Right ventricle myocardium inferior (tissue), 1 donor: Measurements from ENCODE around the gene ENPP6. TPM values are rescaled to one million over a fixed set of nuclear protein-coding genes. Genes with fewer than 3 reads are reported as not detected.

Source experiments
- ATAC-seq: fragments of 200-7000 bp; cut with Tn5 transposase; one replicate; pipeline ENCODE4 v1.9.1; 2020; ENCODE audit warnings: mild to moderate bottlenecking, moderate library complexity
- DNase-seq: peaks from one replicate; pipeline ENCODE4 v3.0.0; 2021; ENCODE audit errors: missing footprints
- intact Hi-C: fragments of 100-400 bp; cut with DNase I; formaldehyde crosslinking; loops from one replicate; pipeline ENCODE4 v1.11.0; 2022
- long read RNA-seq: library from polyadenylated mRNA; unstranded; transcript quantifications from one replicate; pipeline ENCODE4 v2.0.0, GENCODE V29; 2021
- total RNA-seq: library from RNA; stranded (reverse); fragmentation: NEBNext Ultra II Directional; extraction: Animal tissue kit (Norgen Biotek cat#: 25700); gene quantifications from one replicate; pipeline ENCODE4 v1.2.1, GENCODE V29; 2021
- donor health status: DM: no; HTN: yes; CAD: no; lungs with severe emphysema.

The ENPP6 gene
- total RNA-seq, result 0.11 TPM
- long read RNA-seq, result 0 reads

- DNase-seq (no peak), ATAC-seq (no peak)
- intact Hi-C loops, result no loop called here
These were observed at the start of gene ENPP6 for GRCh38 chr4:184217634-184218033. TSS of gene ENPP6 (minus strand) at chr4:184217873. CDS start at chr4:184217819, 54 bp downstream.

GRCh38 chr4:184267206-184267608 is 49.5 kb upstream of the ENPP6 start:
- DNase-seq (no peak), ATAC-seq (no peak)
- intact Hi-C loops, result loop anchor here (5.0 kb wide), 2 partner anchors 205 to 380 kb away; partner anchors contain the start of genes CASP3, IRF2 and PRIMPOL

GRCh38 chr4:184265546-184266351 is 48.1 kb upstream of the ENPP6 start:
- ATAC-seq (no peak), DNase-seq (no peak)
- intact Hi-C loops, result loop anchor here (5.0 kb wide), 2 partner anchors 207 to 382 kb away; partner anchors contain the start of genes CASP3, IRF2 and PRIMPOL

- peak; percentile 82 for ATAC-seq
- intact Hi-C loops, result loop anchor here (1.0 kb wide), 1 partner anchor 274 kb away; no protein-coding TSS in a partner anchor
- peak; percentile 96 for DNase-seq
These were observed 46.4 kb upstream of the ENPP6 start for GRCh38 chr4:184263910-184264732.

GRCh38 chr4:184263461-184263860 is 45.8 kb upstream of the ENPP6 start:
- ATAC-seq, result no peak
- no peak for DNase-seq
- intact Hi-C loops, result no loop called here

GRCh38 chr4:184262901-184263300 is 45.2 kb upstream of the ENPP6 start:
- DNase-seq (no peak), ATAC-seq (no peak)
- intact Hi-C loops, result no loop called here

GRCh38 chr4:184261246-184261645 is 43.6 kb upstream of the ENPP6 start:
- ATAC-seq (no peak), DNase-seq (no peak)
- intact Hi-C loops, result no loop called here

GRCh38 chr4:184259866-184260265 is 42.2 kb upstream of the ENPP6 start:
- ATAC-seq (no peak), DNase-seq (no peak)
- intact Hi-C loops, result no loop called here

- intact Hi-C loops, result no loop called here
- DNase-seq (no peak), ATAC-seq (no peak)
These were observed 41.4 kb upstream of the ENPP6 start for GRCh38 chr4:184259081-184259480.

GRCh38 chr4:184255871-184256642 is 38.4 kb upstream of the ENPP6 start:
- DNase-seq, result no peak
- intact Hi-C loops, result no loop called here

GRCh38 chr4:184255361-184255760 is 37.7 kb upstream of the ENPP6 start:
- DNase-seq (peak; percentile 72), ATAC-seq (peak; percentile 70)
- intact Hi-C loops, result no loop called here

More at GRCh38 chr4:184255871-184256642, 38.4 kb upstream of the ENPP6 start:
- ATAC-seq, result no peak

- DNase-seq (no peak), ATAC-seq (no peak)
These were observed 35.4 kb upstream of the ENPP6 start for GRCh38 chr4:184253072-184253420.

GRCh38 chr4:184252136-184253071 is 34.7 kb upstream of the ENPP6 start:
- intact Hi-C loops, result no loop called here
- DNase-seq (no peak), ATAC-seq (no peak)

More at GRCh38 chr4:184253072-184253420, 35.4 kb upstream of the ENPP6 start:
- intact Hi-C loops, result no loop called here

GRCh38 chr4:184251670-184251980 is 34.0 kb upstream of the ENPP6 start:
- no peak for DNase-seq
- intact Hi-C loops, result no loop called here
- ATAC-seq, result no peak

- intact Hi-C loops, result no loop called here
- DNase-seq, result no peak
- no peak for ATAC-seq
These were observed 33.4 kb upstream of the ENPP6 start for GRCh38 chr4:184250795-184251669.

- intact Hi-C loops, result no loop called here
These were observed 30.5 kb upstream of the ENPP6 start for GRCh38 chr4:184248216-184248615.

GRCh38 chr4:184247421-184247820 is 29.7 kb upstream of the ENPP6 start:
- intact Hi-C loops, result no loop called here
- no peak for ATAC-seq
- DNase-seq, result no peak

More at GRCh38 chr4:184248216-184248615, 30.5 kb upstream of the ENPP6 start:
- ATAC-seq, result no peak
- DNase-seq, result no peak
